T follicular helper cell (primary cell): Measurements from ENCODE around the gene DPF1.

Experiments
- DNase-seq: peaks from one replicate; pipeline ENCODE4 v3.0.0-alpha.2; 2020; ENCODE audit warnings: low read depth

The DPF1 gene

DNA sequence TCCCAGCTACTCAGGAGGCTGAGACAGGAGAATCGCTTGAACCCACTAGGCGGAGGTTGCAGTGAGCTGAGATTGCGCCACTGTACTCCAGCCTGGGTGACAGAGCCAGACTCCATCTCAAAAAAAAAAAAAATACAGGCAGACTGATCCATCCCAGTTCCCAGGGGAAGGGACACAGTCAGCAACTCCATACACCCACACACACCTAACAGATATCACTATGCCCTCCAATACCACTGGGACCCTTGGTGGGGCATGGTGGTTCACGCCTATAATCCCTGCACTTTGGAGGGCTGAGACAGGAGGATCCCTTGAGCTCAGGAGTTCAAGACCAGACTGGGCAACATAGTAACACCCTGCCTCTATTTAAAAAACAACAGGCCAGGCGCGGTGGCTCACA, 2.6 kb downstream of the DPF1 start:
- no peak for DNase-seq

DNA sequence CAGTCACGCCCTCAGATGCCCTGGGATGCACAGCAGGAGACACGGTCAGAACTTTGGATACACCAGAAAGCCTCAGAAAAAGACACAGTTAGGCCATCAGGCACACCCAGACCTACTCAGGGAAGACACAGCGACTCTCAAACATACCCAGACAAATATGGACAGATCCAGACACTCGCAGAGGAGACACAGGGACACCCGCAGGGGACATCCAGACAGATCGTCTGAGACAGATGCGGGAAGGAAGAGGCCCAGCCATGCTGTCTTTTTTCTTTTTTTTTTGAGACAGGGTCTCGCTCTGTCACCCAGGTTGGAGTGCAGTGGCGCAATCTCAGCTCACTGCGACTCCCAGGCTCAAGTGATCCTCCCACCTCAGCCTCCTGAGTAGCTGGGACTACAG, 4.8 kb downstream of the DPF1 start:
- no peak for DNase-seq

DNA sequence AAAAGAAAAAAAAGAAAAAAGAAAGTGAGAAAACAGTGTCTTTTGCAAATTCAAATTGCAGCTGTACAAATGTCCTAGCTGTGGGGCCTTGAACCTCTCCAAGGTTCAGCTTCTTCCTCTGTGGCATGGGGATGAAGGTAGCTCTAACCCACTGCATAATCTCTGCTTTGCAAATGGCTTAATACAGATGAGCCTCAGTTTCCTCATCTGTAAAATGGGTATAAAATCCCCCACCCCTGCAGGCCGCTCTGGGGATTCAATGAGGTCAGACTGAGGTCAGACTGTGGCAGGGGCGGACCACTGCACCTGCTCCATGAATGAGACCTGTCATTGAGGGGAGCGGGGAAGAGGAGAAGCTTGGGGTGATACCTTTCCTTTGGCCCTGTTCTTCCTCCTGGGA, 5.8 kb downstream of the DPF1 start:
- no peak for DNase-seq

- no peak for DNase-seq
Observed at GRCh38 chr19:38216785-38217641, 7.0 kb downstream of the DPF1 start.

DNA sequence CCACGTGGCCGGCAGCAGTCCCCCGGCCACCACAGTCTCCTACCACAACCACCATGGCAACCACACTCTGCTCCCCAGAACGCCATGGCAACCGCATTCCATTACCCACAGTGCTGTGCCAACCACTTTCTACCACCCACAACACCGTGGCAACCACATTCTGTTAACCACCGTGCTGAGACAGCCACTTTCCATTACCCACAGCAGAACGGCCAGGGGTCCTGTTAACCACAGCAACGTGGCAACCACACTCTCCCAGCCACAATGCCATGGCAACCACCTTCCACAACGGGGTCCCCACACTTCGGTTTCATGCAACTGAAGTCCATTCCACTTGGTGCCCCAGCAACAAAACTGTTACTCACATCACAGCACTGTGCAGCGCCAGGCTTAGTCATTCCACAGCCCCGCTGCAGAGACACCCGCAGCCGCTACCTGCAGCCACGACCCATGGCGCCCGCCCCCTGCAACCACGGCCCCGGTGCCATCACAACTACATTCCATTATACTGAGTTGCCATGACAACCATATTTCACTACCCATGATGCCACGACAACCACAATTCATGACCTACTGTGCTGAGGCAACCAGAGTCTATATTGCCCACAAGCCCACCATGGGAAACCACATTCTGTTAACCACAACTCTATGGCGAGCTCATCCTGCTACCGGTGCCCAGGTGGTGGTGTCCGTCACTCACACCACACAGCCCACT, 10.0 kb downstream of the DPF1 start:
- no peak for DNase-seq

DNA sequence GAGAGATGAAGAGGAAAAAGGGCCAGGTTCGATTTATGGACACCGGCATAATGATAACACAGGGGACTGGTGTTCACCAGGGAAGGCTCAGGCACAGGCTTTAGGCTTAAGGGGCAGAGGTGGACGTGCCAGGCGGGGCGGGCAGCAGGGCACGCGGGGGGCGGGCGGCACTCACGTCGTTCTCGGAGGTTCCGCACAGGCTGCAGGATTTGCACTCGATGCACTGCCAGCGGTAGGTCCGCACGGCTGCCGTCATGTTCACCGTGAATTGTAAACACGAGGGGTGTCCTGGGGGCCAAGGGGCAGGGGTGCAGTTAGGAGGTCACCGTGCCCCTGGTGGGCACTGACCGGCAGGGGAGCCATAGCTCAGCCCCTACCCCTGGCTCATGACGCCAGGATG, 10.6 kb downstream of the DPF1 start:
- no peak for DNase-seq

DNA sequence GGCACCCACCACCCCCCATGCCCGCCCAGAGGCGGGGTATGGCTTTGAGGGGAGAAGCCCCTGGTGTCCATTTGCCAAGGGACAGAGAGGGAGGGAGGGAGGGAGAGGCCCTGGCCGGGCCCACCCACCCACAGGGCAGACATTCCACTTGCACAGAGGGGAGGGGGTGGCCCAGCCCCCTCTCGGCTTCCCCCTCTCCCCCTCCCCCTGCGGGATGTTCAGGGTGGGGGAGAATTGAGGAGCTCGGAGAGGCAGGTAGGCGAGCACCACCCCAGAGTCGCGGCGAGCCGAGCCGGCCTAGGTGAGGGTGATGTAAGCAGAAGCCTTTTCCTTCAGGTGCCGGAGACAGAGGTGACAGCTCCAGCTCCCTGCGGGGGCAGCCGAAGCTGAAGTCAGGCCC, 12.3 kb downstream of the DPF1 start:
- DNase-seq, result no peak

DNA sequence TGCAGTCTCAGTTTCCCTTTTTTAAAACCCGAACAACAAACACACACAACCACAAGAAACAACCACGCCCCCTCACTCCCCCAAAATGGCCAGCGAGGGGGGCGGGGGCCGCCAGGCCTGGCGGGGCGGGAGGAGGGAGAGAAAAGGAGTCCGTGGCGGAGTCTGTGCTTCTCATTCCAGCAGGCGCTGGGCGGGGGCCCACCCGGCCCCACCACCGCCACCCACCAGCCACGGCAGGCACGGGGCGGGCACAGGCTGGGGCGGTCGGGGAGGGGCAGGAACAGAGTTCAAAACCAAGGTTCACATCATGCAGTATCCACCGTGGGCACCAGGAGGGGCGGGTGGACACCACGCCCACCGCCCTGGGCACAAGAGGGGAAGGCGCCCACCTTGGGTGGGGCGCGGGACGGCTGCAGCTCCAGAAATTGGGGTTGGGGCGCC, 12.9 kb downstream of the DPF1 start:
- no peak for DNase-seq

DNA sequence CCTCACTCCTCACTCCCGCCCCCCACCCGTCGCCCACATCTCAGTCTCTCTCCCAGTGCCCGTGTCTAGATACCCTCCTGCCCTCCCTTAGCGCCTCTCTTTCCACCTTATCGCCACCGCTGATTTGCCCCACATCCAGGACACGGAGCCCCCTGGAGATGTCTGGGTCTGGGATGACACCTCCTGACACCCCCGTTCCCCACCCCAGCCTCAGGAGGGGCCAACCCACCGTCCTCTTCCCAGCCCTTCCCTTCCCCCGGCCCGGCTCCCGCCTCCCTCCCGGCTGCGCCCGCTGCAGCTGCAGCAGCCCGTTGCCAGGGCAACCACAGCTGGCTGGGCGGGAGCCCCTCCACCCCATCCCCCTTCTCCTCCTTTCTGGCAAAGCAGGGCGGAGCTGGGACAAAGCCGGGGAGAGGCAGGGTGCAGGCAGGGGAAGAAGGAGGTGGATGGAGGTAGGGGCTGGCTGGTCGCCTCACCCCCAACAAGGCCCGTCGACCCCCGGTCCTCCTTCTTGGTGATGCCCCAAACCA, 13.5 kb downstream of the DPF1 start:
- DNase-seq, result no peak

DNA sequence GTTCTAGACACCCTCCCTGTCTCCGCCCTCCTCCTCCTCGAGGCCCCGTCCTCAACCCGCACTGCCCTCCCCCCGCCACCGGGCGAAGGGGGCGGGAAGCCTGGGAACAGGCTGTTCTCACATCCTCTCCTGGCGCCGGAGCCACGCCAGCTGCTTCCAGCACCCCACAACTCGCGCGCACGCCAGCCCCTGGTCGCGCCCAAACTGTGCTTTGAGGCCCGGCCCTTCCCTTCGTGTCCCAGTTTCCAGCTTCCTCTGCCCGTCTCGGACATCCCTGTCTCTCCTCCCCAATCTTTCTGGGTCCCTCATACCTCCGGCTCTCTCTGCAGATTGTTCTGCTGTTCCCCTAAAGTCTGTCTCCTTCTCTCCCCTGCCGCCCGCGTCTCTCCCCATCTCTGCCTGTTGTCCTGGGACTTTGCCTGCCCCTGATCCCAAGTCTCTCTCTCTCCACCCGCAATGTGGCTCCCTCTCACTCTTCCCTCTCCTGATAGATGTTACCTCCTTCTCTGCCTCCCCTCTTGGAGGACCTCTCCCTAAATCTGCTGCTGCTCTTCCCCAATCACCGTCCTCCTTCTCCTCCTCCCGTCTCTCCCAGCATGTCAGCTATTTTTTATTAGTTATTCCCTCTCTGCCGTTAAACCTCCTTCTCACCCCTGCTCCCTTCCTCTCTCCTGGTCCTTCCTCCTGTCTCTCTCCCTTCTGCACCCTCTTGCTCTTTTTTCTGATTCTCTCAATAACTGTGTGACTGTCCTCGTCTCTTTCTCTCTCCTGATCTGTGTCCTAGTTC, 14.2 kb downstream of the DPF1 start:
- DNase-seq, result no peak

GRCh38 chr19:38209152-38209551, 14.9 kb downstream of the DPF1 start:
- DNase-seq, result no peak

DNA sequence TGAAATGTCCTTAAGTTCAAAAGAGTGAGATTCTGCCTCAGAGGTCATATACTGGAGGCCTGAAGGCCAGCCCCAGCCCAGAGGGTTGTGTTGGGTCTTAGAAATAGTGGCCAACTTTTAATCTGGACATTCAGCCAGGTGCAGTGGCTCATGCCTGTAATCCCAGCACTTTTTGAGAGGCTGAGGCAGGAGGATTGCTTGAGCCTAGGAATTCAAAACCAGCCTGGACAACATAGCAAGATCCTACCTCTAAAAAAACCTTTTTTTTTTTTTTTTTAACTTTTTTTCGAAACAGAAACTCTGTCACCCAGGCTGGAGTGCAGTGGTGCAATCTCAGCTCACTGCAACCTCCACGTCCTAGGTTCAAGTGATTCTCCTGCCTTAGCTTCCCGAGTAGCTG, 15.5 kb downstream of the DPF1 start:
- DNase-seq, result no peak

DNA sequence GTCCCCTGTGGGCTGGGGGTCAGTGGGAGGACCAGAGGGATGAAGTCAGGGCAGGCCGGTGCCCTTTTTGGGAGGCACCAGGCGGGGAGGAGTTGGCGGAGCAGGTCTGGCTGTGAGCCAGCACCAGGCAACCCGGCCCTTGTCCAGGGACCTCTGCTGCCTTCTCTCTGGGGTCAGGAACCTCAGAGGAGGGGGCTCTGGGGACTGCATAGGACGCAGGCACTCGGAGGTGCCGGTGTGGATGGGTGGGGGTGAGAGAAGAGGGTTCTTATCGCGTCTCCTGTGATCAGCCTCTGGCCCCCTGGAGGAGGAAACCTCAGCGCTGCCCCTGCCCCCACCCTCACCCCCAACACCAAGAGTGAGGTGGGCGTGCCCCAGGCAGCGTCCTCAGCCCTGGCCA, 16.5 kb downstream of the DPF1 start:
- DNase-seq, result no peak

DNA sequence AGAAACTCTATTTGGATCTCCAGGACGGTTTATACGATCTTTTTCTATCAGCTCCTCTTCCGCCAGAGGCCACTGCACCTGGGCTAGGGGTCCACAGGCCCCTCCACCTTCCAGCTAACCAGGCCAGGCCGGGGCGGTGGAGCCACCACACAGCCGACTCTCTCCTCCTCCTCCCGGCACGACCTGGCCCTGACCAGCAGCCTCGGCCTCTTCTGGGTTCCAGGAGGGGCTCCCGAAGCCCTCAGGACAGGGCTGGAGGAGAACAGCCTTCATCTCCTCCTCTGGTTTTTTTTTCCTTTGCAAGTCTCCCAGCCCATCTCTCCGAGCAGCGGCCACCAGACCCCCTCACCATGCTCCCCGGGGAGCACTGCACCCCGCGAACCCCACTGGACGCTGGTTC, 17.1 kb downstream of the DPF1 start:
- no peak for DNase-seq

DNA sequence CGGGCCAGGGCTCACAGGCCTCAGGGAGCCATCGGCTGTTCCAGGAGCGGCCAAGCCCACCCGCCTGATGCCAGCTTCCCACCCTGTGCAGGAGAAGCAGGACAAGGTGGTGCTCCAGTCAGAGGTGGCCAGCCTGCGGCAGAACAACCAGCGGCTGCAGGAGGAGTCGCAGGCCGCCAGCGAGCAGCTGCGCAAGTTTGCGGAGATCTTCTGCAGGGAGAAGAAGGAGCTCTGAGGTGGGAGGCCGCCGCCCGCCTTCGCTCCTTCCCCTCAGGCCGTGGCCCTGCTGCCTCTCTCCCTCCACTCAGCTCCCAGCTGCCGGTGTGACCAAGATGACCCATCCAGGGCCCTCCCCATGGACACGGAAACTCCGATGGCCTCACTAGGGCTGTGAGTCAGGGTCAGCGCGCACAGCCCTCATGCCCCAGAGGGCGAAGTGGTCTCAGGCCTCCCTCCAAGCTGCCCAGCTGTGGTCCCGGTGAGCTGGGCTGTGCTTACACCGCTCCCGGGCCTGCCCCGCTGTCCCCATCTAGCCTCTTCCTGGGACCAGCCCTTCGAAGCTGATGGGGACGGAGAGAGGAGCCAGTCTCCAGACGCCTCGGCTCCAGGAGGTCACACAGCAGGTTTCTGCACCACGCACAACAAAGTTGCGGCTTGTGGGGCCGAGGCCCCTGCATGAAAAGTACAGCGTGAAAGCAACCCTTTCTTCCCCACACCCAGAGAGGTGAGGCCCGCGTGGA, 17.8 kb downstream of the DPF1 start:
- DNase-seq, result no peak

GRCh38 chr19:38204728-38205127, 19.3 kb downstream of the DPF1 start:
- DNase-seq, result no peak

GRCh38 chr19:38204096-38204495, 19.9 kb downstream of the DPF1 start:
- no peak for DNase-seq

DNA sequence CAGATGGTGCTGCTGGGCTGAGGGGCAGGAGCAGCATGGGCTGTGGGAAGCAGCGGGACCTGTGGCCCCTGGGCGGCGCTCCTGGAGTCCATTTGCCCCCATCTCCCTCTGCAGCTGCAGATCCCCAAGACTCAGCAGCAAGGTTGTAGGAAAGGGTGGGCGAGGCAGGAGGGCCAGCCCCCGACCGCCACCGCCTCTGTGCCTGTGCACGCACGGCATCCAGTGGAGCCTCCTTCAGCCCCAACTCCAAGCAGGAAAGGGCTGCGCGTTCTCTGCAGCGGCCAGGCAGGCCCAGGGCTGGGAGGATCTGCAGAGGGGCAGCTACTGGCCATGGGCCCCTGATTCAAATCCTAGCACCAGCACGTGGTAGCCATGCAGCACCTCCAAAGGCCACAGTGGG, 20.8 kb downstream of the DPF1 start:
- no peak for DNase-seq

- DNase-seq, result no peak
Observed at GRCh38 chr19:38202504-38202903, 21.5 kb downstream of the DPF1 start.

GRCh38 chr19:38201731-38202130, 22.3 kb downstream of the DPF1 start:
- no peak for DNase-seq

DNA sequence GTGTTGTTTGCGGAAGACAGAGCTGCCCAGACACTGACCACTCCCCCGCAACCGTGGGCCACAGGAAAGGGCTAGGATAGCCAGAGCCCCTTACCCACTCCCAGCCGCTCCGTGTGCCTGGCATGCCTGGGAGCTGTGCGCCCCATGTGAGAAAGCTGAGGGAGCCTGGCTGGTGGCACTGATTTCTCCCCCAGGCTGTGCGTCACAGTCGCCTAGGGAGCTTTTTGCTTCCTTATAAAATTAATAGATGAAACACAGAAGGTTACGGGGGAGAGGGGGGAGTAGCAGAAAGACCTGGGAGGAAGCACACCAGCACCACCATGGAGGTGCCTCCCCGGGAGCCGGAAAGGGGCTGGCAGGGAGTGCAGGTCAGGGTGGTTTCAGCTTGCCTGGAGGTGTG, 24.7 kb downstream of the DPF1 start:
- no peak for DNase-seq
